GM18505 (cell line): ENCODE measurements around the gene GGNBP2.
"Not testable (repeated sequence)": the region's sequence is repeated elsewhere in the genome, so short reads cannot be mapped to it uniquely, and the experiment has no call there.

Source experiments
- ATAC-seq: cut with Tn5 transposase; IDR thresholded peaks from one replicate; pipeline ENCODE4 v1.9.1; 2021; ENCODE audit not compliant: unreplicated experiment
- POLR2A ChIP-seq: IDR thresholded peaks from 4 replicates; pipeline ENCODE4 v1.6.1; 2011; ENCODE audit warnings: borderline replicate concordance; ENCODE audit not compliant: insufficient read depth, insufficient read length; ENCODE audit errors: extremely low read depth

Gene GGNBP2

GRCh38 chr17:36506831-36507230, 37.9 kb upstream of the GGNBP2 start:
- TF ChIP-seq POLR2A = no peak

GRCh38 chr17:36507266-36507665, 37.5 kb upstream of the GGNBP2 start:
- no peak for ATAC-seq
- no peak for TF ChIP-seq POLR2A

More at GRCh38 chr17:36506831-36507230, 37.9 kb upstream of the GGNBP2 start:
- ATAC-seq = no peak

DNA sequence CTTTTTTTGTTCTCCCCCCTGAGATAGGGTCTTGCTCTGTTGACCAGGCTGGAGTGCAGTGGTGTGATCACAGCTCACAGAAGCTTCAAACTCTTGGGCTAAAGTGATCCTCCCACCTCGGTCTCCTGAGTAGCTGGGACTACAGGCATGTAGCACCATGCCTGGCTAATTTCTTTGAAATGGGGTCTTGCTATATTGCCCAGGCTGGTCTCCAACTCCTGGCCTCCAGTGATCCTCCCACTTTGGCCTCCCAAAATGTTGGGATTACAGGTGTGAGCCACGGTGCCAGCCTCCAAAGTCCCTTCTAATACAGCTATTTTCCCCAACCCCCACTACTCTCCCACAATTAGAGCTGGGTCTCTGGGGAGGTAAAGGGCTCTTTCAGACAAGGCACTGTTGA, 36.3 kb upstream of the GGNBP2 start:
- ATAC-seq = not testable (repeated sequence)

GRCh38 chr17:36509272-36509985, 35.3 kb upstream of the GGNBP2 start:
- TF ChIP-seq POLR2A = no peak
- ATAC-seq = no peak

- no peak for ATAC-seq
- TF ChIP-seq POLR2A = no peak
These were observed 34.1 kb upstream of the GGNBP2 start for GRCh38 chr17:36510636-36511035.

- no peak for ATAC-seq
- TF ChIP-seq POLR2A = no peak
These were observed 33.5 kb upstream of the GGNBP2 start for GRCh38 chr17:36511216-36511615.

- no peak for ATAC-seq
- no peak for TF ChIP-seq POLR2A
These were observed 32.1 kb upstream of the GGNBP2 start for GRCh38 chr17:36512641-36513040.

DNA sequence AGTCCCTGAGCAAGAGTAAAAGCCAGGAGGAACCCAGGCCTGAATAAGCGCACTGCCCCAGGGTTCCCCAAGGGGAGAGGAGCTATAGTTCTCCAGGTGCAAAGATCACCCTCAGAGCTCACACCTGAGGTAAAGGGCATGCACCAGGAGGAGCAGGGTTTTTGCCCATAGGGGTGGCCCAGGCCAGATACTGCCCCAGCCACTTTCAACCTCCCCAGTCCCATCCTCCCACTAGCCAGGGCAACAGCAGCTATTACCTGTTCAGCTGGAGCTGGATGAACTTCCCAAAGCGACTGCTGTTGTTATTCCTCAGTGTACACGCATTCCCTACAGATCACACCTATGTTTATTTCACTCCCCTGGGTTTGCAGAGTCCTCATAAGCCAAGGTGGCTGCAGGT, 29.9 kb upstream of the GGNBP2 start:
- no peak for TF ChIP-seq POLR2A
- ATAC-seq = no peak

DNA sequence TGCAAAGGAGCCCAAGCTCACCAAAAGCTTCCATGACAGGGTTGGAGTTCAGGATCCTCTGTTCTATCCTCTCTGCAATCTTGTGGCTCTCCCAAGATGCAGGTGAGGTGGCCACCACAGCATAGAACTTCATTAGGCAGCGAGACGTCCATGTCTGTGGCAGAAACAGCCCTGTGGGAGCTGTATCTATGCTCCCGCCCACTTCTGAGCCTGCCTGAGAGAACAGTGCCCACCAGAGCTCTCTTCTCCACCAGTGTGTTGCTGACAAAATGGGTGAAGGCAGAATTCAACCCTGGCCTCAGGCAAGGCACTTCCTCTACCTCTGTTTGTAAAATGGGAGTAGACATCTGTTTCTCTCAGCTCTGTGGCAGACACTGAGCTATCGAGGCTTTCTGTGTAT, 28.9 kb upstream of the GGNBP2 start:
- ATAC-seq = no peak
- TF ChIP-seq POLR2A = no peak

DNA sequence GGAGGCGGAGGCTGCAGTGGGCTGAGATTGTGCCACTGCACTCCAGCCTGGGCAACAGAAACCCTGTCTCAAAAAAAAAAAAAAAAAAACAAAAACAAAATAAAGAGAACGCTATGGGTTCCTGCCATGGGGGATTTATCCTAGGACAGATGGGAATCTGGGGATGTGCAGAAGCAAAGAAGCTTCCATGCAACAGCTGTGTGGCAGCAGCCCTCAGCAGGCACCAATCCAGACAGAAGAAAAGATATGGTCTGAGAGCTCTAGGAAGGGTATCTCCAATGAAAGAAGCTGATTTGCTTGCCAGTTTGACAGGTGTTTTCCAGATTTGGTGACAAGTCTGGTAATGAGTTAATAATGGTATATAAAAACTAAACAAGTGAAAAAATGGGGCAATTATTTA, 21.6 kb upstream of the GGNBP2 start:
- TF ChIP-seq POLR2A = no peak
- ATAC-seq = no peak

DNA sequence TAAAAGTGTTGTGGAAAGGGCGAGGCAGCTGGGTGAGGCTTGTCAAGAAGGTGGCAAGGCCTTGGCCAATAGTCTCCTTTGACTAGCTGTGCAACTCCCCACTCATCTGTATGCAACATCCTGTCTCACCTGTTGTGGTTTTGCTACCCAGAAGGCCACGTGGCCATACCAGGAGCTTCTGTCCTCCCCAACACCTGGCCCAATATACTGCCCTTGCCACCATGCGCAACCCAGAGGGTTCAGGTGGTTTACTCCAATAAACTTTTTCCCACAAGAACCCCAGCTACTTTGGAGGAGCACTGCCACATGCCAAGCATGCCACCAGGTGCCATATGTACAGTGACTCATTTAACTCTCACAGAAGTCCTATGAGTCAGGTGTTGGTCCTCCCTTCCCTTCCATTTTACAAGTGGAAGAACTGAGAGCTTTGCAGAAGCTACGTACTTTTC, 20.3 kb upstream of the GGNBP2 start:
- TF ChIP-seq POLR2A = no peak
- no peak for ATAC-seq

GRCh38 chr17:36525113-36525512, 19.6 kb upstream of the GGNBP2 start:
- no peak for ATAC-seq
- no peak for TF ChIP-seq POLR2A

- no peak for ATAC-seq
- no peak for TF ChIP-seq POLR2A
These were observed 18.8 kb upstream of the GGNBP2 start for GRCh38 chr17:36525888-36526287.

DNA sequence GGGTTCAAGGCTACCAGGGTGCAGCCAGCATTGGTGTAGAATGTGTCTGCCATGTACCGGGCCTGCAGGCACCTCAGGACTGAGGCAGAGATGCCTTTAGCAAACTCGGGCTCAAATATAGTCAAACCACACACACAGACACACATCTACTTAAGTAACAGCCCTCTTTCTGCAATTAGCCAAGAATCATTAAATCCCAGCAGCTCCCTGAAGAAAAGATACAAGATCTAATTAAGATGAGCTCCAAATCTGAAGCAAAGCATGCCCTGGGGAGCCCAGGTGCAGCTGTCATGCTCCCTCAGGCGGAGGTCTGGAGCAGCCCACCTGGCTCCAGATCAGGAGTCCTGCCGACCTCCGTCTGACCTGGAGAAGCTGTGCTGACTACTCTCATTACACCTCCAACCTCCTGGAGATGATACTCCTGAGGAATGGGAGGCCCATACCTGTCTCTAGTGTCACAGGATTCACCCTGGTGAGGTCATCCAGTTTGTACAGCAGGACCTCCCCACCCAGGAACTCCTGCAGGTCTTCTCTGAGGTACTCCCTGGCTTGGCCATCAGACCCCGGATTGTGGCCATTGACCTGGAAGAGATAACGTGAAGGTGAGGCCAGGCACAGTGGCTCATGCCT, 17.0 kb upstream of the GGNBP2 start:
- ATAC-seq = no peak
- no peak for TF ChIP-seq POLR2A
